Ascending aorta (tissue), 2 donors: Measurements from ENCODE around the gene MTCL1. TPM values are rescaled to one million over a fixed set of nuclear protein-coding genes. Genes with fewer than 3 reads are reported as not detected.

Experiments
- DNase-seq, 2 donors: peaks; one replicate each; pipeline ENCODE4 v3.0.0-alpha.2; 2019; ENCODE audit warnings: low spot score in 2 of 2
- H3K27ac ChIP-seq, 2 donors: fragments of 200-600 bp; sonication (generic); one replicate each; pipeline ENCODE4 v1.5.1; 2016 to 2017; ENCODE audit warnings: mild to moderate bottlenecking in 1 of 2
- H3K27me3 ChIP-seq: fragments of 200-600 bp; sonication (generic); one replicate; pipeline ENCODE4 v1.5.1; 2017
- H3K36me3 ChIP-seq, 2 donors: fragments of 200-600 bp; sonication (generic); one replicate each; pipeline ENCODE4 v1.5.1; 2016
- H3K4me1 ChIP-seq, 2 donors: fragments of 200-600 bp; sonication (generic); one replicate each; pipeline ENCODE4 v1.5.1; 2016 to 2017; ENCODE audit warnings: mild to moderate bottlenecking in 1 of 2
- H3K4me3 ChIP-seq, 2 donors: fragments of 200-600 bp; sonication (generic); one replicate each; pipeline ENCODE4 v1.5.1; 2016 to 2017; ENCODE audit warnings: mild to moderate bottlenecking in 1 of 2
- H3K9me3 ChIP-seq, 2 donors: fragments of 200-600 bp; sonication (generic); one replicate each; pipeline ENCODE4 v1.5.1; 2016
- intact Hi-C: fragments of 100-400 bp; cut with DNase I; formaldehyde crosslinking; loops from one replicate; pipeline ENCODE4 v1.15.1; 2023
- total RNA-seq: library from RNA; depleted of rRNA; stranded (reverse); fragments of >200 nt; gene quantifications from one replicate; pipeline ENCODE4 v1.1.0, GENCODE V29; 2016
- TF ChIP-seq, protein P1 (sequence below), 3 experiments: fragments of 200-600 bp in 2 of 3; fragments of 450-650 bp in 1 of 3; sonication (generic) in 2 of 3; IDR thresholded peaks; one replicate each; pipeline ENCODE4 v1.5.1; 2016 to 2019; ENCODE audit warnings: antibody characterized with exemption in 3 of 3, mild to moderate bottlenecking in 1 of 3, moderate library complexity in 1 of 3

MTCL1 gene
- total RNA-seq, 1 donor from 2014 or later: 105 TPM

DNA sequence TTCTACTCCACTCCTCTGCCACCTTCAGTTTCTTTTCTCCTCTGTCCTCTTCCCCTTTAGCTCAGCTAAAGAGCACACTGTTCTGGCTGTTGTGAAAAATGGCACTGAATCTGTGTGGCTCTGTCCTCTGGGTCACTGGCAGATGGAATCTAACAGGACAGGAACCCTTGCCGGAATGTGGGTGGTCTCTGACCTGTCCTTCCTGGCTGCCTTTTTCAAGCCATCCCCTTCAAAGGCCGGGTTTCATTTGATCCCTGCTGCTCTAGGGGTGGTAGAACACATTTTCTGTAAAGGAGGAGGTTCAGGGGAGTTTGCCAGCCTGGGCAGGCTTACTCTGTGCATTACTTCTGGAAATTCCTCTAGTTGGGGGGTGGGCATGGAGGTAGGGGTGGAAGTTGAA, 29.9 kb downstream of the MTCL1 start:
- DNase-seq: no peak
- H3K27me3 ChIP-seq: no peaks in the 10 kb centered on the region
- no peaks in the 10 kb centered on the region for H3K36me3 ChIP-seq
- no peak overlapping the region for H3K4me3 ChIP-seq
- H3K9me3 ChIP-seq: no peaks in the 10 kb centered on the region
- H3K4me1 ChIP-seq: no peaks in the 10 kb centered on the region
- no peak overlapping the region for H3K27ac ChIP-seq
- TF ChIP-seq, protein P1, sequence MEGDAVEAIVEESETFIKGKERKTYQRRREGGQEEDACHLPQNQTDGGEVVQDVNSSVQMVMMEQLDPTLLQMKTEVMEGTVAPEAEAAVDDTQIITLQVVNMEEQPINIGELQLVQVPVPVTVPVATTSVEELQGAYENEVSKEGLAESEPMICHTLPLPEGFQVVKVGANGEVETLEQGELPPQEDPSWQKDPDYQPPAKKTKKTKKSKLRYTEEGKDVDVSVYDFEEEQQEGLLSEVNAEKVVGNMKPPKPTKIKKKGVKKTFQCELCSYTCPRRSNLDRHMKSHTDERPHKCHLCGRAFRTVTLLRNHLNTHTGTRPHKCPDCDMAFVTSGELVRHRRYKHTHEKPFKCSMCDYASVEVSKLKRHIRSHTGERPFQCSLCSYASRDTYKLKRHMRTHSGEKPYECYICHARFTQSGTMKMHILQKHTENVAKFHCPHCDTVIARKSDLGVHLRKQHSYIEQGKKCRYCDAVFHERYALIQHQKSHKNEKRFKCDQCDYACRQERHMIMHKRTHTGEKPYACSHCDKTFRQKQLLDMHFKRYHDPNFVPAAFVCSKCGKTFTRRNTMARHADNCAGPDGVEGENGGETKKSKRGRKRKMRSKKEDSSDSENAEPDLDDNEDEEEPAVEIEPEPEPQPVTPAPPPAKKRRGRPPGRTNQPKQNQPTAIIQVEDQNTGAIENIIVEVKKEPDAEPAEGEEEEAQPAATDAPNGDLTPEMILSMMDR (IDR thresholded peaks at IDR 0.05): no peak
- intact Hi-C loops: no loop called here

DNA sequence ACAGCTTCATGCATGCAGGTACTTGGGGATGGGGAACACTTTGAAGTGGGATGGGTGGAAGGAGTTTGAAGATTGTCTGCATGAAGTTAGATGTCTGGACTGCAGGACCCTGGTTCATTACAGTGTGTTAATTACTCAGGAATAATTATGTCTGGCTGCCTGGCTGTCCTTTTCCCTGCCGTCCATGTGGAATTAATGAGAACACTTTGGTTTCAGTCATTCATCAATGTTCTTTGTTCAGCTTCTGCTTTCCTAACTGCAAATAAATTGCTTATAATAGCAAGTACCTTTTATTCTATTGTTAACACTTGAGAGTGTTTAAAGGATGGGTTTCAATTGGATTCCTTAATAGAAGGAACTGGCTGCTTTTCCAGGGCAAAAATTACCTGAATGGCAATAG, 35.8 kb downstream of the MTCL1 start:
- Histone ChIP-seq H3K4me3 (no peak overlapping the region), H3K4me1 (no peaks in the 10 kb centered on the region)
- intact Hi-C loops: no loop called here

DNA sequence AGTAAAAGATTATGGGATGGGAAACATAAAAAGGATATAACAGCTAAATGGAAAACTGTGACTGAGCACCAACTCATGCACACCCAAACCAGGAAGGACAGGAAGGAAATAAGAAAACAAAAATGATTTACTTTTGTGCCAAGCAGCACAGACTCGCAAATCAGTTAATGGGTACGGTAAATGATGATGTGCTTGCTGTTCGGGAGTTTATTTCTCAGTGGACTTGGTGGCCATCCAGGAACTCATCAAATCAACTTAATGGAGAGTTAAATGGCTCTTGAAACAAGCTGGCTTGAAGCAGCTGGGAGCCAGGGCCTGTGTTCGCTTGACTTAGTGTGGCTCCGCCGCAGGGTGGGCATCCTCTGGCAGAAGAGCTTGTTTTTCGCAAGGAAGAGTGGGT, 36.2 kb downstream of the MTCL1 start:
- Histone ChIP-seq H3K4me3 (no peak overlapping the region), H3K27me3 (no peaks in the 10 kb centered on the region), H3K4me1 (no peaks in the 10 kb centered on the region), H3K27ac (no peak overlapping the region), H3K9me3 (no peaks in the 10 kb centered on the region), H3K36me3 (no peaks in the 10 kb centered on the region)
- TF ChIP-seq, protein P1 (IDR thresholded peaks at IDR 0.05): no peak
- intact Hi-C loops: no loop called here
- no peak for DNase-seq

More for the DNA sequence above, 35.8 kb downstream of the MTCL1 start:
- TF ChIP-seq, protein P1 (IDR thresholded peaks at IDR 0.05): no peak
- no peak for DNase-seq
- H3K36me3 ChIP-seq: no peaks in the 10 kb centered on the region
- no peaks in the 10 kb centered on the region for H3K9me3 ChIP-seq
- no peak overlapping the region for H3K27ac ChIP-seq
- no peaks in the 10 kb centered on the region for H3K27me3 ChIP-seq

DNA sequence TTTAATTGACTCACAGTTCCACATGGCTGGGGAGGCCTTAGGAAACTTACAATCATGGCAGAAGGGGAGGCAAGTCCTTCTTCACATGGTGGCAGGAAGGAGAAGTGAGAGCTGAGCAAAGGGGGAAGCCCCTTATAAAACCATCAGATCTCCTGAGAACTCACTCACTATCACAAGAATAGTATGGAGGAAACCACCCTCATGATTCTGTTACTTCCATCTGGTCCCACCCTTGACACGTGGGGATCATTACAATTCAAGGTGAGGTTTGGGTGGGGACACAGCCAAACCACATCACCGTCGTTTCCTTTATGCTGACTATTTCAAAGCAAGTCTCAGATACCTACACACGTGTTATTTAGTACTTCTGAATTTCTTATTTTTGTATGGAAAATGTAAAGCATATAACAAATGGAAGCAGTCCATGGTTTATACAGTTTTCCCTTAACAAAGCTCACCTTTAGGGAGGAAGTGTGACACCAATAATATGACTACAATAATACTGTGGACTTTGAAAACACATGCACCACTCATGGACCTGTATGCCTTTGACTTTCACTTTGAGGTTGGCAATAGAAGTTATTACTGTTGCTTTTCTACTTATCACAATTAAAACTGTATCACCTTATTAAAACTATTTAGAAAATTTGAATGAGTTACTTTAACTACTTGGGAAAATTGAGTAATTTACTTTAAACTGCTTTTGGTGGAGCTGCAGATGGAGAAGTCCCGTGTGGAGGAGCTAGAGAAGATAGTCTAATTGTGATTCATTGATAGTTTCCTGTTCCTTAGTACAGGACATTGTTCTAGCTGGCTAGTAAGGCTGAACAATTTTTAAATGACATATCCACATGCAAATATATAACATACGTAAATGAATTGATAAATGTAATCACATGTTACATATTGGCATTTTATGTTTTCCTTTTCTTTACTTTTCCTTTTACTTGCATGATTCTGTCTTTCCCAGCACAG, 37.3 kb downstream of the MTCL1 start:
- Histone ChIP-seq H3K4me3 (no peak overlapping the region), H3K9me3 (no peaks in the 10 kb centered on the region), H3K4me1 (no peaks in the 10 kb centered on the region), H3K27ac (no peak overlapping the region), H3K36me3 (no peaks in the 10 kb centered on the region), H3K27me3 (no peaks in the 10 kb centered on the region)
- intact Hi-C loops: no loop called here
- TF ChIP-seq, protein P1 (IDR thresholded peaks at IDR 0.05): no peak
- no peak for DNase-seq

DNA sequence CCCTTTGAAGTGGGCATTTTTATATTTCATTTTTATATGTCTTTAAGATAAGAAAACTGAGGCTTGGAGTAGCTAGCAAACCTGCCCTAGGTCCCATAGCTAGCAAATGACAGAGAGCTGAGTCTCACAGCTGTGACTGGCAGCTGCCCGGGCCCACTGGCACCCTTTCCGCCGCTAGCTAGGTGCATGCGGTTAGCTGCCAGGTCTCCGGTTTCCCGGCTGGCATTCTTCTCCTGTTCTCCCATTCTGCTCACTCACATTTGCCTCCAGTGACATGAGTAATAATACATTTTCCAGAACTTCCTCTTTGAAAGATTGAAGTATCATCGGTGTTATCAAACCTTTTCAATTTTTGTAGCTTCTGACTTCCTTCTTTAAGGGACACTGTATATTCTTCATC, 38.7 kb downstream of the MTCL1 start:
- TF ChIP-seq, protein P1 (IDR thresholded peaks at IDR 0.05): no peak
- H3K36me3 ChIP-seq: no peaks in the 10 kb centered on the region
- intact Hi-C loops: no loop called here

More for the DNA sequence above, 38.7 kb downstream of the MTCL1 start:
- H3K4me1 ChIP-seq: no peaks in the 10 kb centered on the region
- H3K27me3 ChIP-seq: no peaks in the 10 kb centered on the region
- H3K4me3 ChIP-seq: no peak overlapping the region
- H3K9me3 ChIP-seq: no peaks in the 10 kb centered on the region
- H3K27ac ChIP-seq: no peak overlapping the region
- no peak for DNase-seq
